KMS-11 (cell line): ENCODE measurements around the gene PTRHD1.

Experiments used
- H2AFZ ChIP-seq: fragments of 200-600 bp; sonication (generic); 2 replicates; pipeline ENCODE4 v1.6.1; 2016; ENCODE audit warnings: antibody characterized with exemption, mixed run types, low read depth
- H3K27ac ChIP-seq: fragments of 200-600 bp; sonication (generic); 2 replicates; pipeline ENCODE4 v1.6.1; 2016; ENCODE audit warnings: mild to moderate bottlenecking, mixed run types
- H3K27me3 ChIP-seq: fragments of 200-600 bp; sonication (generic); 2 replicates; pipeline ENCODE4 v1.6.1; 2017; ENCODE audit warnings: mild to moderate bottlenecking, low read depth, mixed run types, moderate library complexity; ENCODE audit not compliant: insufficient read depth
- H3K36me3 ChIP-seq: fragments of 200-600 bp; sonication (generic); 2 replicates; pipeline ENCODE4 v1.6.1; 2017; ENCODE audit warnings: mild to moderate bottlenecking, mixed run types; ENCODE audit not compliant: insufficient read depth
- H3K4me1 ChIP-seq: fragments of 200-600 bp; sonication (generic); 2 replicates; pipeline ENCODE4 v1.6.1; 2016; ENCODE audit warnings: mild to moderate bottlenecking, low read depth, mixed run types; ENCODE audit not compliant: poor library complexity, severe bottlenecking
- H3K4me2 ChIP-seq: fragments of 200-600 bp; sonication (generic); 2 replicates; pipeline ENCODE4 v1.7.0; 2016; ENCODE audit warnings: mild to moderate bottlenecking, mixed run types
- H3K4me3 ChIP-seq: fragments of 200-600 bp; sonication (generic); IDR thresholded peaks from 2 replicates; pipeline ENCODE4 v1.6.1; 2017; ENCODE audit warnings: low read depth, low read length, mixed read lengths; ENCODE audit not compliant: insufficient read depth
- H3K79me2 ChIP-seq: fragments of 200-600 bp; sonication (generic); 2 replicates; pipeline ENCODE4 v1.6.1; 2016; ENCODE audit warnings: low read depth, mixed run types; ENCODE audit not compliant: insufficient read depth
- H3K9ac ChIP-seq: fragments of 200-600 bp; sonication (generic); 2 replicates; pipeline ENCODE4 v1.6.1; 2016; ENCODE audit warnings: mild to moderate bottlenecking, mixed run types
- H4K20me1 ChIP-seq: fragments of 200-600 bp; sonication (generic); 2 replicates; pipeline ENCODE4 v1.6.1; 2016; ENCODE audit warnings: mild to moderate bottlenecking, mixed run types; ENCODE audit not compliant: insufficient read depth
- CTCF ChIP-seq: fragments of 200-600 bp; sonication (generic); conservative IDR thresholded peaks from 2 replicates; pipeline ENCODE4 v1.6.1; 2017; ENCODE audit warnings: low read depth, mild to moderate bottlenecking, antibody characterized with exemption, low read length, moderate library complexity, mixed read lengths

PTRHD1 gene

GRCh38 chr2:24832931-24833701, 39.9 kb upstream of the PTRHD1 start:
- H3K4me3 ChIP-seq: no peak overlapping the region
- no peak for TF ChIP-seq CTCF
- H3K4me2 ChIP-seq: no peak overlapping the region
- no peaks in the 10 kb centered on the region for H3K27me3 ChIP-seq
- H3K4me1 ChIP-seq: no peaks in the 10 kb centered on the region
- no peaks in the 10 kb centered on the region for H3K79me2 ChIP-seq
- no peaks in the 10 kb centered on the region for H3K36me3 ChIP-seq
- no peak overlapping the region for H2AFZ ChIP-seq
- no peak overlapping the region for H3K9ac ChIP-seq
- H4K20me1 ChIP-seq: no peaks in the 10 kb centered on the region
- no peak overlapping the region for H3K27ac ChIP-seq

GRCh38 chr2:24832521-24832920, 39.3 kb upstream of the PTRHD1 start:
- Histone ChIP-seq H4K20me1 (no peaks in the 10 kb centered on the region), H3K27ac (no peak overlapping the region)

GRCh38 chr2:24832073-24832461, 38.9 kb upstream of the PTRHD1 start:
- no peak overlapping the region for H3K4me3 ChIP-seq
- H3K4me2 ChIP-seq: no peak overlapping the region
- H3K79me2 ChIP-seq: no peaks in the 10 kb centered on the region
- peaks cover 5% of the 10 kb centered on the region for H3K4me1 ChIP-seq
- TF ChIP-seq CTCF: no peak
- H3K27me3 ChIP-seq: no peaks in the 10 kb centered on the region
- H4K20me1 ChIP-seq: no peaks in the 10 kb centered on the region
- no peak overlapping the region for H3K9ac ChIP-seq
- H2AFZ ChIP-seq: no peak overlapping the region
- H3K36me3 ChIP-seq: no peaks in the 10 kb centered on the region
- H3K27ac ChIP-seq: no peak overlapping the region

More at GRCh38 chr2:24832521-24832920, 39.3 kb upstream of the PTRHD1 start:
- no peak overlapping the region for H3K9ac ChIP-seq
- peaks cover under 1% of the 10 kb centered on the region for H3K4me1 ChIP-seq
- no peak for TF ChIP-seq CTCF
- H3K4me2 ChIP-seq: no peak overlapping the region
- no peak overlapping the region for H3K4me3 ChIP-seq
- no peaks in the 10 kb centered on the region for H3K27me3 ChIP-seq
- no peak overlapping the region for H2AFZ ChIP-seq
- no peaks in the 10 kb centered on the region for H3K36me3 ChIP-seq
- no peaks in the 10 kb centered on the region for H3K79me2 ChIP-seq

GRCh38 chr2:24831221-24832072, 38.3 kb upstream of the PTRHD1 start:
- Histone ChIP-seq H3K27ac (no peak overlapping the region), H3K9ac (no peak overlapping the region), H2AFZ (no peak overlapping the region), H3K36me3 (no peaks in the 10 kb centered on the region), H4K20me1 (no peaks in the 10 kb centered on the region), H3K4me1 (peaks cover 10% of the 10 kb centered on the region), H3K27me3 (no peaks in the 10 kb centered on the region), H3K79me2 (no peaks in the 10 kb centered on the region), H3K4me2 (no peak overlapping the region), H3K4me3 (no peak overlapping the region)
- no peak for TF ChIP-seq CTCF
